ENCODE measurements around the gene IGF2BP2. TPM values are rescaled to one million over a fixed set of nuclear protein-coding genes. Genes with fewer than 3 reads are reported as not detected.
"Not testable (repeated sequence)": the region's sequence is repeated elsewhere in the genome, so short reads cannot be mapped to it uniquely, and the experiment has no call there.

IGF2BP2 gene
- total RNA-seq, 1 donor from 2014 or later, result 17.9 TPM

GRCh38 chr3:185789134-185789533 lies 35.7 kb downstream of the IGF2BP2 start:
- no peak overlapping the region for H3K27ac ChIP-seq (replicated peaks)
- no peaks in the 10 kb centered on the region for H3K27me3 ChIP-seq (ENCODE audit: low read depth)
- no peaks in the 10 kb centered on the region for H3K36me3 ChIP-seq
- H3K4me3 ChIP-seq, result no peak overlapping the region
- no peaks in the 10 kb centered on the region for H3K4me1 ChIP-seq
- DNase-seq, result no peak
- TF ChIP-seq CTCF (IDR thresholded peaks at IDR 0.05; ENCODE audit: borderline replicate concordance), result no peak
- H3K9me3 ChIP-seq (replicated peaks), result no peaks in the 10 kb centered on the region
- intact Hi-C loops (cut with micrococcal nuclease), result no loop called here

- Histone ChIP-seq H3K9me3 (replicated peaks) (no peaks in the 10 kb centered on the region), H3K4me3 (no peak overlapping the region), H3K36me3 (no peaks in the 10 kb centered on the region), H3K4me1 (no peaks in the 10 kb centered on the region), H3K27me3 (ENCODE audit: low read depth) (no peaks in the 10 kb centered on the region), H3K27ac (replicated peaks) (no peak overlapping the region)
- no peak for TF ChIP-seq CTCF (IDR thresholded peaks at IDR 0.05; ENCODE audit: borderline replicate concordance)
- intact Hi-C loops (cut with micrococcal nuclease), result no loop called here
- DNase-seq, result no peak
These were observed 36.5 kb downstream of the IGF2BP2 start for GRCh38 chr3:185788292-185788691.

- Histone ChIP-seq H3K27ac (replicated peaks) (no peak overlapping the region), H3K4me1 (no peaks in the 10 kb centered on the region), H3K4me3 (no peak overlapping the region), H3K9me3 (replicated peaks) (no peaks in the 10 kb centered on the region), H3K27me3 (ENCODE audit: low read depth) (no peaks in the 10 kb centered on the region), H3K36me3 (no peaks in the 10 kb centered on the region)
- TF ChIP-seq CTCF (IDR thresholded peaks at IDR 0.05; ENCODE audit: borderline replicate concordance), result no peak
- DNase-seq, result no peak
- intact Hi-C loops (cut with micrococcal nuclease), result no loop called here
These were observed 37.6 kb downstream of the IGF2BP2 start for GRCh38 chr3:185786956-185787877.

- H3K27me3 ChIP-seq (ENCODE audit: low read depth); H3K27ac ChIP-seq (replicated peaks); H3K4me3 ChIP-seq; DNase-seq; H3K9me3 ChIP-seq (replicated peaks); H3K4me1 ChIP-seq; intact Hi-C loops (cut with micrococcal nuclease); H3K36me3 ChIP-seq: not testable (repeated sequence)
These were observed 38.6 kb downstream of the IGF2BP2 start for GRCh38 chr3:185786258-185786657.

GRCh38 chr3:185784317-185784716 lies 40.5 kb downstream of the IGF2BP2 start:
- no peak overlapping the region for H3K4me3 ChIP-seq
- DNase-seq, result no peak
- no peaks in the 10 kb centered on the region for H3K9me3 ChIP-seq (replicated peaks)
- H3K27me3 ChIP-seq (ENCODE audit: low read depth), result no peaks in the 10 kb centered on the region
- H3K4me1 ChIP-seq, result peaks cover 10% of the 10 kb centered on the region
- H3K27ac ChIP-seq (replicated peaks), result no peak overlapping the region
- no peaks in the 10 kb centered on the region for H3K36me3 ChIP-seq
- intact Hi-C loops (cut with micrococcal nuclease), result no loop called here
- no peak for TF ChIP-seq CTCF (IDR thresholded peaks at IDR 0.05; ENCODE audit: borderline replicate concordance)

GRCh38 chr3:185781759-185782158 lies 43.1 kb downstream of the IGF2BP2 start:
- TF ChIP-seq CTCF (IDR thresholded peaks at IDR 0.05; ENCODE audit: borderline replicate concordance), result no peak
- no peak overlapping the region for H3K4me3 ChIP-seq
- H3K27me3 ChIP-seq (ENCODE audit: low read depth), result no peaks in the 10 kb centered on the region
- H3K36me3 ChIP-seq, result no peaks in the 10 kb centered on the region
- intact Hi-C loops (cut with micrococcal nuclease), result no loop called here
- H3K9me3 ChIP-seq (replicated peaks), result no peaks in the 10 kb centered on the region
- DNase-seq, result no peak
- H3K27ac ChIP-seq (replicated peaks), result no peak overlapping the region
- H3K4me1 ChIP-seq, result peaks cover 22% of the 10 kb centered on the region
